Measurements from ENCODE around the gene EPM2AIP1.
A peak's percentile ranks its signal among the peaks of the same experiment; 100 is the strongest.
"Not testable (repeated sequence)": the region's sequence is repeated elsewhere in the genome, so short reads cannot be mapped to it uniquely, and the experiment has no call there.

EPM2AIP1 gene

DNA sequence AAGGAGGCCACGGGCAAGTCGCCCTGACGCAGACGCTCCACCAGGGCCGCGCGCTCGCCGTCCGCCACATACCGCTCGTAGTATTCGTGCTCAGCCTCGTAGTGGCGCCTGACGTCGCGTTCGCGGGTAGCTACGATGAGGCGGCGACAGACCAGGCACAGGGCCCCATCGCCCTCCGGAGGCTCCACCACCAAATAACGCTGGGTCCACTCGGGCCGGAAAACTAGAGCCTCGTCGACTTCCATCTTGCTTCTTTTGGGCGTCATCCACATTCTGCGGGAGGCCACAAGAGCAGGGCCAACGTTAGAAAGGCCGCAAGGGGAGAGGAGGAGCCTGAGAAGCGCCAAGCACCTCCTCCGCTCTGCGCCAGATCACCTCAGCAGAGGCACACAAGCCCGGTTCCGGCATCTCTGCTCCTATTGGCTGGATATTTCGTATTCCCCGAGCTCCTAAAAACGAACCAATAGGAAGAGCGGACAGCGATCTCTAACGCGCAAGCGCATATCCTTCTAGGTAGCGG is at the start of gene EPM2AIP1:
EPM2AIP1 (minus strand) TSS at position 326 of the 520 bp plus-strand sequence; CDS start at position 272, 54 bp downstream.
- peak; percentile 98 for DNase-seq (ENCODE audit: low spot score)

DNA sequence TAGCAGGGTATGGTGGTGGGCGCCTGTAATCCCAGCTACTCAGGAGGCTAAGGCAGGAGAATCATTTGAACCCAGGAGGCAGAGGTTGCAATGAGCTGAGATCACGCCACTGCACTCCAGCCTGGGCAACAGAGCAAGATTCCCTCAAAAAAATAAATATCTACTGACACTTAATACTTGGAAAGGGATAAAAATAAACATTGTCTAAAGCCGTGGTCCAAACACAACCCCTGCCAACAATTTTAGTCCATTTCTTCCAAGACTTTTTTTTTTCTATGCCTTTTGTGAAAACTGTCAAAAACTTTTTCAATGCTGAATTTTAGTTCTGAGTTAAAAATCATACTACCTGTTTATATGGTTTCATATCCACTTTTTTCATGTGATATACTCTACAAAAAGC is 49.8 kb upstream of the EPM2AIP1 start:
- DNase-seq (ENCODE audit: low spot score) = not testable (repeated sequence)

DNA sequence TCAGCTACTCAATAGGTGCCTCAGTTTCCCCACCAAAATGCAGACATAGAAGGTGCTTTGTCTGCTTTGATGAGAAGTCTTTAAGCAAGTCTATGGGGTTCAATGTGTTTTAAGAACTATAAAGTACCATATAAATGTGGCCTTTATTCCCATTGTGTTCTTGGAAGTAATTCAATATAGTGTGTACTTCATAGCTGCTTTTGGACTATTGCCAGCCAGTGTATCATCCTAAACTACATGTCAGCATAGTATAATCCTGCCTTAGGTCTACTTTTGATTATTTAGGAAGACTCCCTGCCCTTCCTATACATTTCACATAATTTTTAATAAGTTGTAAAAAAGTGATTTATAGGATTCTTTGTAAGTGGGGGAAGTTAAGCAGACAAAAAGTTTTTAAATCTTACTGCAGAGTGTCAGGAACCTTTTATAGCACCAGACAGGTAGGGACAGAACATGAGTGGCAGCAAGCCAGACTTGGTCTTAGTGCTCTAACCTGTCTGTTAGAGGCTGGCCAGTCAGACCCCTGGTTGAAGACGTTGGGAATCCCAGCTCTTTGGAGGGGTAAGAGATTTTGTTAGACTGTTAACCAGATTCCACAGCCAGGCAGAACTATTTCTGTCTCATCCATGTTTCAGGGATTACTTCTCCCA is 48.7 kb upstream of the EPM2AIP1 start:
- no peak for DNase-seq (ENCODE audit: low spot score)

DNA sequence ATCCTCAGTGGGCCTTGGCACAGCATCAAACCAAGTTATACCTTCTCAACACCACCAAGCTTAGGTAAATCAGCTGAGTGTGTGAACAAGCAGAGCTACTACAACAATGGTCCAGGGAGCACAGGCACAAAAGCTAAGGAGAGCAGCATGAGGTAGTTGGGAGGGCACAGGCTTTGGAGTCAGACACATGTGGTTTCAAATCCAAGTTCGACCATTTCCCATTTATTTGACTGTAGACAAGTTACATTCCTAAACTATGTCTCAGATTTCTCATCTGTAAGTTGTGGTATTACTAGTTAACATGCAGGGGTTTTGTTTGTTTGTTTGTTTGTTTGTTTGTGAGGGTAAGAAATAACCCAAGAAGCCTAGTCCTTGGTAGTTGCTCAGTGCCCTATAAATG is 47.3 kb upstream of the EPM2AIP1 start:
- DNase-seq (ENCODE audit: low spot score) = no peak

DNA sequence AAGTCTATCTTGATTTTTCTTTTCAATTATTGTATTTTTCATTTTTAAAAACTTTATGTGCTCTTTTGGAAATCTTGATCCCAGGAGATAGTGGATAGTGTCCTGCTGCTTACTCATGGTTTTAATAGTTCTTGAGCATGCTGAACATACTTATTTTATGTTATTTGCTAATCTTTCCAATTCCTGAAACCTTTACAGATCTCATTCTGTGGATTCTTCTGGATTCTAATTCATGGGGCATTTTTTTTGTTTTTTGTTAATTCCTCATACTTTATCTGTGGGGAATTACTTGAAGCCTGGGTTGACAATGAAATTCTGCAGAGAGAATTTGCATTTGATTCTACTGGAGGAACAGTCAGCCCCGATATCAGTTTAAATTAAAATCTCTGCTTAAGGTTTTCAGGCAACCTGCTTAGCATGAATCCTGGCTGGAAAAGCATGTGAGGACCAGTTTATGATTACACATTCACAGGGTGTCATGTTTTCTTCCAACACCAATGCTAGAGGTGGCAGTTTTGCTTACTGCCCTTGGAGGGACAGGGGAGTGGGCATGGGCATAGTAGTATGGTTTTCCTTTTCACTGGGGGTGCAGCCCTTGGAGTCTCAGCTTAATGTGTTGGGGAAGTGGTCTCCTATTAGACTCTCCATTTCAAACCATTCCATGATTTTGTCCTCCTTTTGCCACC is 46.4 kb upstream of the EPM2AIP1 start:
- DNase-seq (ENCODE audit: low spot score) = no peak

DNA sequence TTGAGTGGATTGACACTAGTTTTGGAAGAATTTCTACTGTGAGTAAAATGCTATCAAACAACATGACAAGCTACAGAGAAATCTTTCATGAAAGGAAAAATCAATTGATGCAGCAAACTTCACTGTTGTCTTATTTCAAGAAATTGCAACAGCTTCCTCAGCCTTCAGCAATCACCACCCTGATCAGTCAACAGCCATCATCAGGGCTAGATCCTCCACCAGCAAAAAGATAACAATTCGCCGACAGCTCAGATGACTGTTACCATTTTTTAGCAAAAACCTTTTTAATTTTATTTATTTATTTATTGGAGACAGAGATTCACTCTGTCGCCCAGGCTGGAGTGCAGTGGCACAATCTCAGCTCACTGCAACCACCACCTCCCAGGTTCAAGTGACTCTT is 44.4 kb upstream of the EPM2AIP1 start:
- no peak for DNase-seq (ENCODE audit: low spot score)

DNA sequence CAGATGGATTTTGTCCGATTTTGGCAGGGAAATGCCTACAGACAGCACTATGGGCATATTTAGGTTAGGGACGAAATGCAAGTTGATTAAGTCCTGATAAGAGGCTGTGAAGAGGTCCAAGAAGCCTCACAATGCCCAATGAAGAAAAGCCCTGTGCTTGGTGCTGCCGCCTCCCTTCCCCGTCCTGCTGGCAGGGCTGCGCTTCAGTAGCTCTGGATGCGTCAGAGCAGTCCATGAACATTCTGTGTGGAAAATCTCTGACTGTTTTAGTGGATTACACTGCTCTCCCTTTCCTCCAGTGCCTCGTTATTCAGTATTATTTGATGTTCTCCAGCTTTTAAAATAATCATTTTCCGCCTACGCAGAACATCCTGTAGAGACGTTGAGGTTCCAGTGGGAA is 40.0 kb upstream of the EPM2AIP1 start:
- DNase-seq (ENCODE audit: low spot score) = no peak

DNA sequence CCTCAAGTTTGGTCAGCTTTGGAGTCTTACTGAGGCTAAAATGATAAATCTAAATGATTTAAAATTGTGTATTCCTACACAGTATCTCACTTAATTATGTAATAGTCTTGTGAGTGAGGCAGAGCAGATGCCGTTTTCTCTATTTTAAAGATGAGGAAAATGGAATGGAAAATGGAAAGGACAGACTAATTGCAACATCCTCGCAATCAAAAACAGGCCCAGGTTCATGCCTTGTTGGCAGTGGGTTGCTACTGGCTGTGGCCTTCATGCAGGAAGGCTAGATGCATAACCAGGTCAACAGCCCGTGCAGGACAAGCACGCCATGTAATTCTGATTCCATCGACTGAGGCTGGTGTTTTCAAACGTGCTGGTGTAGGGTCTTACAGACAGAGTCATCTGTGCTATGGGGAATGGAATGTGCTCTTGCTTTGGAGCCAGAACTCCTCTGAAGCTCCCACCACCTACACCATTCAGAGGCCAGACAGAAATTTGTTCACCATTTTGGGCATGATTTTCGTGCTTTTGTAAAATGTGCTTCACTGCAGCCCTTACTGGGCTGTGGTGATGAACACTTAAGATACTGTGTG is 38.3 kb upstream of the EPM2AIP1 start:
- DNase-seq (ENCODE audit: low spot score) = no peak

DNA sequence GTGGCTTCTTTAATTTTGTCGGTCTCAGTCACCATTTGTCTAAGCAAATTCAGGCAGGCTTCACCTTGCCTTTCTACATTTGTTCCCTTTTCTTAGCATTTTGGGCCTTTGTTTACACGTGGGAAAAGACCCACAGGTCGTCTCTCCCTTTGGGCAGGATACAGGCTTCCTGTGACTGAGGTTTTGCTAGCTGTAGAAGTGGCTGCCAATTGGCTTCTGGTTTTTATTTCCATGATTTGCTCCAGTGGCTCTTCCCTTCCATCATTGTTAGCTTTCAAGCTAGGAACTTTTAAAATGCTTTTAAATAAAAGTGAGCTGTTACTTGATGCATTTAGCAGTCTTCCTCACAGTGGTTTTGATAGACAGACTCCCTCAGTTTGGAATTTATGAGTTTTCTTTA is 37.7 kb upstream of the EPM2AIP1 start:
- no peak for DNase-seq (ENCODE audit: low spot score)

DNA sequence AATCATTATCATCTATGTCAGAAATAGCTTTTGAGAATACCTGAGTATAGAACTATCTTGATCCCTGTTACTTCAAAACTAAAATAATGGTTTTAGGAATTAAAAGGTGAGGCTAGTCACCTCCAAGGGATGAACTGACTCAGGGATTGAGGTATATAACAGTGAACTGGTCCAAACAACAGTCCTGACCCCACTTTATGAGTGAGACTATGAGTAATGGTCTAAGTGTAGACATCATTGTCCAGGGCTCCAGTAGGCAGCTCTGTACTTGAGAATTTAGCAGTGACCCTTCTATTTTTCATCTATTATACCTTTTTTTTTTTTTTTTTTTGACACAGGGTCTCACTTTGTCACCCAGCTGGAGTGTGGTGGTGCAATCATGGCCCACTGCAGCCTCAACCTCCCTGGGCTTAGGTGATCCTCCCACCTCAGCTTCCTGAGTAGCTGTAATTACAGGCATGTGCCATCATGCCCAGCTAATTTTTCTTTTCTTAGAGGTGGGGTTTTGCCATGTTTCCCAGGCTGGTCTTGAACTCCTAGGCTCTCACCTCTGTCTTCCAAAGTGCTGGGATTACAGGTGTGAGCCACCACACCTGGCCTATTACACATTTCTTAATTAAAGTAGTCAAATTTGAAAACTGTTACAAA is 36.7 kb upstream of the EPM2AIP1 start:
- no peak for DNase-seq (ENCODE audit: low spot score)

DNA sequence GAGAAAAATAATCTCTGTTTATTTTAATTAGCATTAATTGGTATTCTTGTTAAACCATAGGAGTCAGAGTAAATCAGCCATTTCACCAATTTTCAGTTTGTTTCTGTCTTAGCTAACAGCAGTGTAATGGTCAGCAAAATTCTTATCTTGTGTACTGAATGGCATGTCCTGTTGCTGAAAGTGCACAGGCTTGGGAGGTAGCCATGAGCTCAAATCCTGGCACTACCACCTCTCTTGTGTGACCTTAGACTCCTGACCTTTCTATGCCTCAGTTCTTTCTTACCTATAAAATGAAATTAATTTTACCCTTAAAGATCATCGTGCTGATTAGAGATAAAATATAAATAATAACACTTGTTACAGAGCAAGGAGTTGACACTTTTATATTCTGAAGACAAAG is 36.2 kb upstream of the EPM2AIP1 start:
- DNase-seq (ENCODE audit: low spot score) = no peak

DNA sequence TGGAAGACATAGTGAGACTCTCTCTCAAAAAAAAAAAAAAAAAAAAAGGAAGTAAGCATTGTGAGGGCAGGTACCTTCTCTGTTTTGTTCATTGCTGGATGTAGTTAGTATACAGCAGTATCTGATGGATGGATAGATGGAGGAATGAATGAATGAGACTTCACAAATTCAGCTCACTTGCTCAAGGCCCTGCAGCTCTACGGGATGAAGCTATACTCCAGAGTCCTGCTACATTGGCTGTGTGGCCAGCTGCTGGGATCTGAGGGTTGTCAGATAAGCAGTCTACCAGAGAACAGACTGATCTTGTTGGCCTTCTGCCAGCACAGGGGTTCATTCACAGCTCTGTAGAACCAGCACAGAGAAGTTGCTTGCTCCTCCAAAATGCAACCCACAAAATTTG is 35.4 kb upstream of the EPM2AIP1 start:
- DNase-seq (ENCODE audit: low spot score) = no peak

DNA sequence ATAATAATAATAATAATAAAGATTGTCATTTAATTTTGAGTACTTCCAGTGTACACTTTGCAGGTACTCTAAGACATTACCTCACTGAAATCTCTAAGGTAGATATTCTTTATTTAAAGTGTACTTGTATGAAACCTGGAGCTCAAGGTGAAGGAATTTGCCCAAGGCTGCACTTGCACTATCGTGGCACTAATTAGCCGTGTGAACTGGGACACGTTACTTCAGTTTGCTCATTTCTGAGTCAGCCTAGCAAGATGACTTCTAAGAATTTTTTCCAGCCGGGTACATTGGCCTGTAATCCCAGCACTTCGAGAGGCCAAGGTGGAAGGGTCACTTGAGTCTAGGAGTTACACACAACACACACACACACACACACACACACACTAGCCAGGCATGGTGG is 33.9 kb upstream of the EPM2AIP1 start:
- DNase-seq (ENCODE audit: low spot score) = no peak

DNA sequence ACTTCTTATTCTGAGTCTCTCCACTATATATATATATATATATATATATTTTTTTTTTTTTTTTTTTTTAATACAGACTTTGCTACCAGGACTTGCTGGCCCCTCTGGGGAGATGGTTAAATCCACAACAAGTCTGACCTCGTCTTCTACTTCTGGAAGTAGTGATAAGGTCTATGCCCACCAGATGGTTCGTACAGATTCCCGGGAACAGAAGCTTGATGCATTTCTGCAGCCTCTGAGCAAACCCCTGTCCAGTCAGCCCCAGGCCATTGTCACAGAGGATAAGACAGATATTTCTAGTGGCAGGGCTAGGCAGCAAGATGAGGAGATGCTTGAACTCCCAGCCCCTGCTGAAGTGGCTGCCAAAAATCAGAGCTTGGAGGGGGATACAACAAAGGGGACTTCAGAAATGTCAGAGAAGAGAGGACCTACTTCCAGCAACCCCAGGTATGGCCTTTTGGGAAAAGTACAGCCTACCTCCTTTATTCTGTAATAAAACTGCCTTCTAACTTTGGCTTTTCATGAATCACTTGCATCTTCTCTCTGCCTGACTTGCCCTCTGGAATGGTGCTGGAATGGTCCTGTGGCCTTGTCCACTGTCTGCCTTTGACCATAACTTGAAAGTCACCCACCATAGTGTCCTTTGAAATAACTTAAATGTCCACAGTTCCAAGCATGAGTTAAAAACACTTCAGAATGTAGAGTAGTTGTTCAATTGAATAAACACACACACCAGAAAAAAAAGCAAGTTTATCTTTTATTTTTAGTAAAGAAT is 32.8 kb upstream of the EPM2AIP1 start:
- no peak for DNase-seq (ENCODE audit: low spot score)

DNA sequence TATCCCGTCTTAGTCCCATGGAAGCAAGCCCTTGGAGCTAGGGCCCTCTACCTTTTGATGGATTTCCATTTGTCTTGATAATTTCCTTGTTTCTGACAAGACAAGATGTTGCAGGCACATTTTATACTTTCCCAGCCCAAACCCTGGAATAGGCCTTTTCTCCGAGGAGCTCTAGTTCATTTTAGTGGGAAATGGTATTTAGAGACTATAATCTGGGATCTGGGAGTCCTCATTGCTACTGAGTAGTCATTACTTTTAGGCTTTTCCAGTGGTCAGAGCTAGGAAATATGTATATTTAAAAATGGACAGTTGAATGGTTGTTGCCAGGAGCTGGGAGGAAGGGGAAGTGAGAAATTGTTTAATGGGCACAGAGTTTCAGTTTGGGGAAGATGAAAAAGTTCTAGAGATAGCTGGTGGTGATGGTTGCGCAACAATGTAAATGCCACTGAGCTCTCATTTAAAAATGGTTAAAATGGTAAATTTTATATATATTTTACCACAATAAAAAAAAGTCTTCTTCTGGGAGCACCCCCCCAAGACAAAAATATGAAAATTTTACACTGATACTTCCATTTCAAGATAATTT is 32.0 kb upstream of the EPM2AIP1 start:
- DNase-seq (ENCODE audit: low spot score) = no peak

DNA sequence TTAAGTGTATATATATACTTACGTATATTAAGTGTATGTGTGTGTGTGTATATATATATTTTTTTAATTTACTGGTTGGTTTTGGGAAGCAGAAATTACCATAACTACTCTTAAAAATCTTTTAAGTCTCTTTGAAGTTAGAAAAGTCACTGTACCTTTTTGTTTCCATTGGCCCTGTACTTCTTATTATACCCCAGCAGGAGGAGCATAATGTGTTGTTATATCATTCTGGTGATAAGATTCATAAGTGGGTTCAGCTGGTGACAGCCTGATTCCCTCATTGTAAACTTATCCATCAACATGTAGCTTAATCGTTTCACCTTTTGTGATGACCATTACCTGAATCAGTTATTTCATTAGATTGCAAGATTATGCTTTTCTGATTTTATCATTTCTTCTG is 31.2 kb upstream of the EPM2AIP1 start:
- DNase-seq (ENCODE audit: low spot score) = peak; percentile 19

DNA sequence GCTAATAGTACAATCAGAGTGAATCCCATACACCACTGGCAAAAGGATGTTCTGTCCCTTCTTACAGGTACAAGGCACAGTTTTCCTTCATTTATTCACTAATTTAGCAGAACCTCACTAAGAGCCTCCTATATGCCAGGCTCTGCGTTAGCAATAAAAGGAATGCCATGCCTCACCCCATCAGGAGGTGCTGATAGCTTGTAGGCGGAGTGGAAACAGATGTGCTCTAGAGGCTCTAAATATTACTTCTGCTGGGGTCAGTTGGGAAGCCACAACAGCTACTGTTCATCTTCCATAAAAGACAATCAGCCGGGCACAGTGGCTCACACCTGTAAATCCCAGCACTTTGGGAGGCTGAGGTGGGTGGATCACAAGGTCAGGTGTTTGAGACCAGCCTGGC is 24.8 kb upstream of the EPM2AIP1 start:
- no peak for DNase-seq (ENCODE audit: low spot score)

DNA sequence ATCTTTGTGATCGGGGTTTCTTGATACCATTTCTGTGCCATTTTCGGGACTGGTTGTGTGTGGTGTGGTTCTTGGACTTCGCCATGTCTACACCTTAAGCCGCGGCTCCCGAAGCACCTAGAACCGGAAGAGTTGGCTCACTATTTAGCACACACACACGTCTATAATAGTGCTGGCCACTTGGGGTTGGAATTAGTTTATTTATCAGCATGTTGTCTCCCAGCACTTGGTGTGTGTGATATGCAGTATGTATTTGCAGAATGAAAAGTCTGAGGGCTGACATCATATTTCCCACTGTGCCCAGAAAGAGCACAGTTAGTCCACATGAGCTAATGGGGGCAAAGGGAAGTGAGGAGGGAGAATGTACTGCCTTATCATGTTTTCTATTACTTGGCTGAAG is 24.0 kb upstream of the EPM2AIP1 start:
- no peak for DNase-seq (ENCODE audit: low spot score)

DNA sequence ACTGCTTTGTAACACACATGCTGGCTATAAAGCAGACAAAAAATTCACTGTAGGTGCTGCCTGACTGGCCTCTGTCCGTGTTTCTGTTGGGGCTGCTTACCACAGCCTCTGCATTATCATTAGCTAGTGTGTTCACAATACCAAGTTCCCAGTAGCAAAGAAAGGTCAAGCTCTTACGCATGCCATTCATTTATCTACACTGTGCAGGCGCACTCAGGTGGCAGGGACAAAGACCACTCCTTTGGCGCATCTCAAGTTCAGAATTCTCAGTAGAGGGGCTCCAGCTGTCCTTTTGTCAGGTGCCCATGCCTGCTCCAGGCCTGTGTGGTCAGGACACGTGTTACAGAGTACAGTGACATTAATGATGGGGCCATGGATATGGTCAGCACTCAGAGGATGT is 22.7 kb upstream of the EPM2AIP1 start:
- no peak for DNase-seq (ENCODE audit: low spot score)

DNA sequence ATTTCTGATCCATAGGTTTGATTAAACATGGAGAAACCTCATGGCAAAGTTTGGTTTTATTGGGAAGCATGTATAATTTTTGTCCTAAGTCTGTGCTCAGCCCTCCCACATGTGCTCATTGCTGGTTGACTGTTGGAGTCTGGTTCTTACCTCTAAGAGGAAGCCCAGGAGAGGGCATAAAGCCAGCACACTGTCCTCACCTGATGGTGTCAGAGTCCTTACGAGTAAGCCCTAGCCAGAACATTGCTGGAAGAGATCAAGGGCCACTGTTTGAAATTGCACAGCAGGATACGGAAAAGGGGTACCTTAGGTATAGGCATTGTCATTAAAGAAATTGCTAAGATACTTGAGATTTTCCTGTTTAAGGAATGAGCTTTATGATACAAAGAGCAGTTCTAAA is 21.7 kb upstream of the EPM2AIP1 start:
- DNase-seq (ENCODE audit: low spot score) = no peak

Data from HuH-7 (cell line).